ENCODE results near the gene TSPAN4. TPM values are rescaled to one million over a fixed set of nuclear protein-coding genes. Genes with fewer than 3 reads are reported as not detected.
A peak's percentile ranks its signal among the peaks of the same experiment; 100 is the strongest.

TSPAN4 gene
- total and polyA plus RNA-seq, 2 of the 13 experiments (the other 11 are each of a cell fraction or from before 2014, with no cell fraction given): 31.7 to 68.3 TPM

DNA sequence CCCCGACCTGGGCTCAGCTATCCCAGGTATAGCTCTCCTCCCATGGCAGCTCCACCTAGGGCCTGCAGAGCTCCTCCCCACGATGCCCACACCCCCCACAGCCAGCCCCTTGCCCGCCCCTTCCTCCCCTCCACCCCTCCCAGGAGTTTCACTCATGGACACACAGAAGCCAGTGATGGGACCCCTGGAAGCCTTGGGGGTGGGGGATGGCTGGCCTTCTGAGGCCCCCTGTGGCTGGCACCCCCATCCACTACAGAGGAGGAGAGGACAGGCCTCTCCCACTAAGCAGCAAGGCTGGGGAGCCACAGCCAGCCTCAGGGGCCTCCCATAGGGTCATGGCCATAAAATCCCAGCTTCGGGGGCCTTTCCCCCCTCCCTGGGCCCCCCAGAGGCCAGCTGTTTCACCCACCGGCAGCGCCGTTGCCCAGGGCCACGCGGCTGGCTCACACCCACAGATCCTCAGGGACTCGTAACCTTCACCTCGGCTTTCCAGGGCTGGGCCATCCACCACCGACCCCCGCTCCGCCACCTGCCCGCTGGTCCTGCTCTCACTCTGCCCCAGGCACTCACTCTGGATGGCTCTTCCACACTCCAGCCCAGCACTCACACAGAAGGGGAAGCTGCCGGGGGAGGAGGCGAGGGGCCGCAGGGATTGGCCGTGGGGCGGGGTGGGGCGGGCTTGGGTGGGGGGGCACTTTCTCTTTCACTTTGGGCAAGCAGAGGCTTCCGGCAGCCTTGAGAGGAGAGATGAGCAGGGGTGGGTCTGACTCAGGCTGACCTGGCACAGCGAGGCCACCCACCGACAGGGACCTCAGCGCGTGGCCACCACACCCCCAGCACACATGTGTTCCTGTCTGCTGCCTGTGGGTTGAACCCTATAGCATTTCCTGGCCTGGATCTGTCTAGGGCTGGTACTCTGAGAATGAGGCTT lies 46.8 kb upstream of the TSPAN4 start (continued):
- TF ChIP-seq ZSCAN20 (CRISPR knock-in tag; IDR thresholded peaks at IDR 0.05; ENCODE audit: borderline replicate concordance) (no peak), HMGXB4 (CRISPR knock-in tag; IDR thresholded peaks at IDR 0.05; ENCODE audit: borderline replicate concordance in 1 of 2, low read depth in 1 of 2) (no peak; a peak in 1 of 4 replicates), ZNF280B (CRISPR knock-in tag; IDR thresholded peaks at IDR 0.05; ENCODE audit: borderline replicate concordance) (no peak), SP2 (CRISPR knock-in tag; IDR thresholded peaks at IDR 0.05) (no peak; the same call in 1 of the 2 replicates), HMG20B (CRISPR knock-in tag; conservative IDR thresholded peaks at IDR 0.05) (no peak), TAF1 (CRISPR knock-in tag; IDR thresholded peaks at IDR 0.05) (peak; percentile 58; the same call in 1 of the 2 replicates), PHF5A (CRISPR knock-in tag; IDR thresholded peaks at IDR 0.05; ENCODE audit: low read depth, unreplicated experiment) (no peak), TOE1 (CRISPR knock-in tag; IDR thresholded peaks at IDR 0.05) (no peak), ZNF260 (CRISPR knock-in tag; IDR thresholded peaks at IDR 0.05; ENCODE audit: borderline replicate concordance, low read depth) (no peak), NFE2L1 (CRISPR knock-in tag; IDR thresholded peaks at IDR 0.05; ENCODE audit: borderline replicate concordance) (no peak)
- TF ChIP-seq, protein P1, sequence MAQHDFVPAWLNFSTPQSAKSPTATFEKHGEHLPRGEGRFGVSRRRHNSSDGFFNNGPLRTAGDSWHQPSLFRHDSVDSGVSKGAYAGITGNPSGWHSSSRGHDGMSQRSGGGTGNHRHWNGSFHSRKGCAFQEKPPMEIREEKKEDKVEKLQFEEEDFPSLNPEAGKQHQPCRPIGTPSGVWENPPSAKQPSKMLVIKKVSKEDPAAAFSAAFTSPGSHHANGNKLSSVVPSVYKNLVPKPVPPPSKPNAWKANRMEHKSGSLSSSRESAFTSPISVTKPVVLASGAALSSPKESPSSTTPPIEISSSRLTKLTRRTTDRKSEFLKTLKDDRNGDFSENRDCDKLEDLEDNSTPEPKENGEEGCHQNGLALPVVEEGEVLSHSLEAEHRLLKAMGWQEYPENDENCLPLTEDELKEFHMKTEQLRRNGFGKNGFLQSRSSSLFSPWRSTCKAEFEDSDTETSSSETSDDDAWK (CRISPR knock-in tag; IDR thresholded peaks at IDR 0.05): no peak
- TF ChIP-seq, protein P2, sequence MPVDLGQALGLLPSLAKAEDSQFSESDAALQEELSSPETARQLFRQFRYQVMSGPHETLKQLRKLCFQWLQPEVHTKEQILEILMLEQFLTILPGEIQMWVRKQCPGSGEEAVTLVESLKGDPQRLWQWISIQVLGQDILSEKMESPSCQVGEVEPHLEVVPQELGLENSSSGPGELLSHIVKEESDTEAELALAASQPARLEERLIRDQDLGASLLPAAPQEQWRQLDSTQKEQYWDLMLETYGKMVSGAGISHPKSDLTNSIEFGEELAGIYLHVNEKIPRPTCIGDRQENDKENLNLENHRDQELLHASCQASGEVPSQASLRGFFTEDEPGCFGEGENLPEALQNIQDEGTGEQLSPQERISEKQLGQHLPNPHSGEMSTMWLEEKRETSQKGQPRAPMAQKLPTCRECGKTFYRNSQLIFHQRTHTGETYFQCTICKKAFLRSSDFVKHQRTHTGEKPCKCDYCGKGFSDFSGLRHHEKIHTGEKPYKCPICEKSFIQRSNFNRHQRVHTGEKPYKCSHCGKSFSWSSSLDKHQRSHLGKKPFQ (CRISPR knock-in tag; IDR thresholded peaks at IDR 0.05; ENCODE audit: insufficient replicate concordance): peak; percentile 49
- TF ChIP-seq, protein P3, sequence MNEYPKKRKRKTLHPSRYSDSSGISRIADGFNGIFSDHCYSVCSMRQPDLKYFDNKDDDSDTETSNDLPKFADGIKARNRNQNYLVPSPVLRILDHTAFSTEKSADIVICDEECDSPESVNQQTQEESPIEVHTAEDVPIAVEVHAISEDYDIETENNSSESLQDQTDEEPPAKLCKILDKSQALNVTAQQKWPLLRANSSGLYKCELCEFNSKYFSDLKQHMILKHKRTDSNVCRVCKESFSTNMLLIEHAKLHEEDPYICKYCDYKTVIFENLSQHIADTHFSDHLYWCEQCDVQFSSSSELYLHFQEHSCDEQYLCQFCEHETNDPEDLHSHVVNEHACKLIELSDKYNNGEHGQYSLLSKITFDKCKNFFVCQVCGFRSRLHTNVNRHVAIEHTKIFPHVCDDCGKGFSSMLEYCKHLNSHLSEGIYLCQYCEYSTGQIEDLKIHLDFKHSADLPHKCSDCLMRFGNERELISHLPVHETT (CRISPR knock-in tag; conservative IDR thresholded peaks at IDR 0.05): no peak
- TF ChIP-seq, protein P4, sequence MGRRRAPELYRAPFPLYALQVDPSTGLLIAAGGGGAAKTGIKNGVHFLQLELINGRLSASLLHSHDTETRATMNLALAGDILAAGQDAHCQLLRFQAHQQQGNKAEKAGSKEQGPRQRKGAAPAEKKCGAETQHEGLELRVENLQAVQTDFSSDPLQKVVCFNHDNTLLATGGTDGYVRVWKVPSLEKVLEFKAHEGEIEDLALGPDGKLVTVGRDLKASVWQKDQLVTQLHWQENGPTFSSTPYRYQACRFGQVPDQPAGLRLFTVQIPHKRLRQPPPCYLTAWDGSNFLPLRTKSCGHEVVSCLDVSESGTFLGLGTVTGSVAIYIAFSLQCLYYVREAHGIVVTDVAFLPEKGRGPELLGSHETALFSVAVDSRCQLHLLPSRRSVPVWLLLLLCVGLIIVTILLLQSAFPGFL (CRISPR knock-in tag; IDR thresholded peaks at IDR 0.05): no peak
